ENCODE data around the gene NTSR1.

The NTSR1 gene

DNA sequence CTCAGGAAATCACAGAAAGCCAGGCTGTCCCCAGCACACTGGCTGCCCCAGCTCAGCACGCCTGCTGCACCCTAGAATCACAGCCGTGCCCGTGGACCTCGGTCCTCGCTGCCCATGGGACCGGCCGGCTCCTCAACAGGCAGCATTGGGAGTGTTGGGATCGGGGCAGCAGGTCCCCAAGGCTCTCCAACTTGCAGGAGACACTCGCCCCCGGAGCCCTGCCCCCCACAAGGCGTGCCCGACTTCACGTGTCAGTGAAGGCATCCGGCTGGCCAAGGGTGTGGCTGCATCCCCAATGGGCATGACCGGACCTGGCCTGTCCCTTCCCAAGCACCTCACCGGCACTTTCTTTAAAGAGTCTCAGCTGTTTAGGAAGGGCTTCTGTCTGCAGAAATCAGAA is 3.0 kb upstream of the NTSR1 start:
- Histone ChIP-seq H3K4me3 (ENCODE audit: low read depth, low read length) (no peak overlapping the region), H3K27me3 (replicated peaks) (peaks cover 28% of the 10 kb centered on the region), H3K36me3 (replicated peaks) (no peaks in the 10 kb centered on the region), H3K27ac (no peak overlapping the region)
- in situ Hi-C loops (cut with HindIII; ENCODE audit: low pct_ligation_motif_present, low sequenced_read_pairs), result no loop called here
- DNase-seq, result no peak
- TF ChIP-seq, protein P1, sequence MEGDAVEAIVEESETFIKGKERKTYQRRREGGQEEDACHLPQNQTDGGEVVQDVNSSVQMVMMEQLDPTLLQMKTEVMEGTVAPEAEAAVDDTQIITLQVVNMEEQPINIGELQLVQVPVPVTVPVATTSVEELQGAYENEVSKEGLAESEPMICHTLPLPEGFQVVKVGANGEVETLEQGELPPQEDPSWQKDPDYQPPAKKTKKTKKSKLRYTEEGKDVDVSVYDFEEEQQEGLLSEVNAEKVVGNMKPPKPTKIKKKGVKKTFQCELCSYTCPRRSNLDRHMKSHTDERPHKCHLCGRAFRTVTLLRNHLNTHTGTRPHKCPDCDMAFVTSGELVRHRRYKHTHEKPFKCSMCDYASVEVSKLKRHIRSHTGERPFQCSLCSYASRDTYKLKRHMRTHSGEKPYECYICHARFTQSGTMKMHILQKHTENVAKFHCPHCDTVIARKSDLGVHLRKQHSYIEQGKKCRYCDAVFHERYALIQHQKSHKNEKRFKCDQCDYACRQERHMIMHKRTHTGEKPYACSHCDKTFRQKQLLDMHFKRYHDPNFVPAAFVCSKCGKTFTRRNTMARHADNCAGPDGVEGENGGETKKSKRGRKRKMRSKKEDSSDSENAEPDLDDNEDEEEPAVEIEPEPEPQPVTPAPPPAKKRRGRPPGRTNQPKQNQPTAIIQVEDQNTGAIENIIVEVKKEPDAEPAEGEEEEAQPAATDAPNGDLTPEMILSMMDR (IDR thresholded peaks at IDR 0.05; ENCODE audit: low read depth, low read length, missing control alignments), result no peak

DNA sequence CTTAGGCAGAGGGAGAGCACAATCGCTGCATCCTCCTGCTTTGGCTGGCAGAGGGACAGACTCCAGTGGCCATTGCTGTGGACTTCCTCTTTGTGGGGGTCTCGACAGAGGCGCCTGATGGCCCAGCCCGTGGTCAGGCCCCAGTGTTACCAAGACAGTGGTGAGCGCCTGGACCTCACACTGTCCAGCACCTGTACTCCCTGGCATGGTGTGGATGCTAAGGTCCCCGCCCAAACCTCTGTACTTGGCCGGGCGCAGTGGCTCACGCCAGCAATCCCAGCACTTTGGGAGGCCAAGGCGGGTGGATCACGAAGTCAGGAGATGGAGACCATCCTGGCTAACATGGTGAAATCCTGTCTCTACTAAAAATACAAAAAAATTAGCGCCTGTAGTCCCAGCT is 2.3 kb upstream of the NTSR1 start:
- no peak overlapping the region for H3K27ac ChIP-seq
- TF ChIP-seq, protein P1 (IDR thresholded peaks at IDR 0.05; ENCODE audit: low read depth, low read length, missing control alignments), result no peak
- peaks cover 31% of the 10 kb centered on the region for H3K27me3 ChIP-seq (replicated peaks)
- H3K4me3 ChIP-seq (ENCODE audit: low read depth, low read length), result no peak overlapping the region
- in situ Hi-C loops (cut with HindIII; ENCODE audit: low pct_ligation_motif_present, low sequenced_read_pairs), result no loop called here
- no peaks in the 10 kb centered on the region for H3K36me3 ChIP-seq (replicated peaks)
- no peak for DNase-seq

- TF ChIP-seq, protein P1 (IDR thresholded peaks at IDR 0.05; ENCODE audit: low read depth, low read length, missing control alignments), result no peak
- Histone ChIP-seq H3K4me3 (ENCODE audit: low read depth, low read length) (no peak overlapping the region), H3K27me3 (replicated peaks) (peaks cover 31% of the 10 kb centered on the region), H3K27ac (no peak overlapping the region), H3K36me3 (replicated peaks) (no peaks in the 10 kb centered on the region)
- in situ Hi-C loops (cut with HindIII; ENCODE audit: low pct_ligation_motif_present, low sequenced_read_pairs), result no loop called here
- DNase-seq, result no peak
Observed at GRCh38 chr20:62706857-62707256, 1.8 kb upstream of the NTSR1 start.

GRCh38 chr20:62707276-62707920 is 1.2 kb upstream of the NTSR1 start:
- no peak overlapping the region for H3K4me3 ChIP-seq (ENCODE audit: low read depth, low read length)
- TF ChIP-seq, protein P1 (IDR thresholded peaks at IDR 0.05; ENCODE audit: low read depth, low read length, missing control alignments), result no peak
- H3K36me3 ChIP-seq (replicated peaks), result no peaks in the 10 kb centered on the region
- H3K27ac ChIP-seq, result no peak overlapping the region
- H3K27me3 ChIP-seq (replicated peaks), result peaks cover 31% of the 10 kb centered on the region
- no peak for DNase-seq
- in situ Hi-C loops (cut with HindIII; ENCODE audit: low pct_ligation_motif_present, low sequenced_read_pairs), result no loop called here

DNA sequence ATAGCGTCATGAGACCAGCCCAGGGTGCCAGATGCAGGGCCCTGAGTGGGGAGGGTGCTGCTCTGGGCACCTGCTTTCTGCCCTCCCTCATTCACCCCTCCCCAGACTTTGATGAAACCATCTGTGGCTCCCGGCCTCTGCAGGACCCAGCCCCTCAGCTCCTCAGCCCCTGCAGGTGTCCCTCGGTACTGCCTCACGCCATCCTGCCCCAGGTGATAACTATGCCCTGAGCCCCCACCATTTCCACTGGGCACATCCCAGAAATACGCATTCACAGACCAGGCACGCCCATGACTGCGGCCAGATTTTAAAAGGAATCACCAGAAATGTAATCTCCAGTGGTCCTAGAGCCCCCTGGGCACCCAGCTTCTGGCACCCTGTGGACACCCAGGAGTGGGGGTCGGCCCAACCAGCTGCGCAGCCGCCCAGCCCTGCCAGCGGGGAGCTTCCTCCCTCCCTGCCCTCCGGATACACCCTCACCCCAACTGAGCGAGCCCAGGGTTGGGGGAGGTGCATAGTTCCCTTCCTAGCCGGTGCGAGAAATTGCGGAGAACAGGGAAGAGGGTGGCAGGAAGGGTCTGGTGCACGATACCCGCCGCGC is 615 bp upstream of the NTSR1 start:
- in situ Hi-C loops (cut with HindIII; ENCODE audit: low pct_ligation_motif_present, low sequenced_read_pairs), result no loop called here
- H3K4me3 ChIP-seq (ENCODE audit: low read depth, low read length), result no peak overlapping the region
- no peak overlapping the region for H3K27ac ChIP-seq
- TF ChIP-seq, protein P1 (IDR thresholded peaks at IDR 0.05; ENCODE audit: low read depth, low read length, missing control alignments), result peak; percentile 54
- H3K36me3 ChIP-seq (replicated peaks), result no peaks in the 10 kb centered on the region
- peaks cover 31% of the 10 kb centered on the region for H3K27me3 ChIP-seq (replicated peaks)
- DNase-seq, result no peak

- DNase-seq, result no peak
- Histone ChIP-seq H3K27ac (no peak overlapping the region), H3K36me3 (replicated peaks) (no peaks in the 10 kb centered on the region), H3K27me3 (replicated peaks) (peaks cover 31% of the 10 kb centered on the region), H3K4me3 (ENCODE audit: low read depth, low read length) (no peak overlapping the region)
- in situ Hi-C loops (cut with HindIII; ENCODE audit: low pct_ligation_motif_present, low sequenced_read_pairs), result no loop called here
- TF ChIP-seq, protein P1 (IDR thresholded peaks at IDR 0.05; ENCODE audit: low read depth, low read length, missing control alignments), result no peak
Observed at GRCh38 chr20:62709537-62709905, 885 bp downstream of the NTSR1 start.
